HG03095 (cell line): ENCODE measurements around the gene DLGAP1.

Experiments
- ATAC-seq: cut with Tn5 transposase; IDR thresholded peaks from one replicate; pipeline ENCODE4 v1.9.1; 2021; ENCODE audit warnings: moderate library complexity; ENCODE audit not compliant: unreplicated experiment

The DLGAP1 gene

GRCh38 chr18:3832025-3832638, 623.0 kb downstream of the DLGAP1 start:
- ATAC-seq, result no peak

- no peak for ATAC-seq
Observed at GRCh38 chr18:3830604-3831003, 624.5 kb downstream of the DLGAP1 start.

- ATAC-seq, result no peak
Observed at GRCh38 chr18:3827236-3827845, 627.8 kb downstream of the DLGAP1 start.

GRCh38 chr18:3826021-3826420, 629.1 kb downstream of the DLGAP1 start:
- ATAC-seq, result no peak

DNA sequence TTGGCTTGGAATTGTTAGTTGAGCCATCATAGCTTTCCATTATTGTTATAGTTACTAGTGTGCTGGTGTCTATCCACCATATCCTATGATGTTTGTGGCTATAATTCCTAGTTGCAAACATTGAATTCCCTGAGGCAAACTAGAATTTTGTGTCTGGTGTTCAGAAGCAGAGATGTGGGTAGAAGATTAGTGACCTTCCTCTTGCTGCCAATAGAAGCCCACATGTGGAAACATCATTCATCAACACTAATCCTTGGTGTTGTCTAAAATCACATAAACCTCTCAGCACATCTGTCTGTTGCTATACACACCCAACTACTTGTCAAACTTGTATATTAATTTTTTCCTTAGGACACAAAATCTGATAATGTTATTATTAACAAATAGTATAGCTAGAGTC, 631.0 kb downstream of the DLGAP1 start:
- ATAC-seq, result no peak

DNA sequence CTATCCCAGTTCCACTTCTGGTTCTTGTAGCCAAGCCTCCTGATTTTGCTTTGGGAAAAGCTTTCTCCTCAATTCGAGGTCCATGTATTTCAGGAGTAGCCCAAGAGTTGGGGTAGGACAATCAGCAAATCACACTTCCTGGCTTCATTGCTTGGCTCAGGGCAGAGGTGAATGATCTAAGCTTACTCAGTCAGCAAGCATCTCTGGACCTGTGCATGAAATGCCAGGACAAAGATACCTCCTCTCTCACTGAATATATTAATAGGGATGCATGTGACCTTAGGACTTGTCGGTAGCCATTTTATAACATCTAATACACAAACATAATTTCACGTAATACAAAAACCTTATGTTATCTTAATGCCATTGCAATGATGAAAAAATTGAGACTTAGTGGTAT, 632.0 kb downstream of the DLGAP1 start:
- no peak for ATAC-seq

GRCh38 chr18:3821524-3821923, 633.6 kb downstream of the DLGAP1 start:
- ATAC-seq, result no peak

DNA sequence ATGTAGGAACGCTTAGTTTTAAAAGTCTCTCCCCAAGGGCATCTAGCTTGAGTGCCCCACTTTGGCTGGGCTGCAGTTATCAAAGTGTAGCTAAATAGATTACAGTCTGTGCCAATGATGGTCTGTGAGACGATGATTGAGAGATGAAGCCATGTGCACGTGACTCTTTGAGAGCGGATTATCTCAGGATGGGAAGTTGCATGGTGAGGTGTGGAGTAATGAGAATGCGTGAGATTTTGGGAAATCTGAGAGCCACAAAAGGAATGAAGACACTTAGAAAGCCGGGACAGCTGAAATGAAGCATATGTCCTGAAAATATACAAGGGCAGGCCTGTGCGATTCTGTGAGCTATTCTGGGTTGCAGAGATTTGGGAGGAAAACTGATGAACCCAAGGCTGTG, 635.1 kb downstream of the DLGAP1 start:
- ATAC-seq, result no peak

- ATAC-seq, result no peak
Observed at GRCh38 chr18:3816610-3817363, 638.3 kb downstream of the DLGAP1 start.

DNA sequence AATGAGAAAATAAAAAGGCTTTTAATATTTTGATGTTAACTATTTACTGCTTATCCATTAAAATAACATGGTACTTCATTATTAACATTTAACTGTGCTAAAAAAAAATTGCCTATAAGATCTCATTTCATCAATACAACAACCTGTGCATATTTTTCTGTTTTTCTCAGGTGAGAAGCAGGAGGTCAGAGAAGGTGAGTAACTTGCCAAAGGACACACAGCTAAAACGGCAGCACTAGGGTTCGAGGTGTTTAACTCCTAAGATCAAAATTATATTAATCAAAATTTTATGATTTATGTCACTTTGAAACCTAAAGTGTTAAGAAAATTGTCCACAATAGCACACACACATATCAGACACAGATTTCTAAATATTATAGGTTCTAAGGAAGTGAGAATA, 639.1 kb downstream of the DLGAP1 start:
- no peak for ATAC-seq

DNA sequence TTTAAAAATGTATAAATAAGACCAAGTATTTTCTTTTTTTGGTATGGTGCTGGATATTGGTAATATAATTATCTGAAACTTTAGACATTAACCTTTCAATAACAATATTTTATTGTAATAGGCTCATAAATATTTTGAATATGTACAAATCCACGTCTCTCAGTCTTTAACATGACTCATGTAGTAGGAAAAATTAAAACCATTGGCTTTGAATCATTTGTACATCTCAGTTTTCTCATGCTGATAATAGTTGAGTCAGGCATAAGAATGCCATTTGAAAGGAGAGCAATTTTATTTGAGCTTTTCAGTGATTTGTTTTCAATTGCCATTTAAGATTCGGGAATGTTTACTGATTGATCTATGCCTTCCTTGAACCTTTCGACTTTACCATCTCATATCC, 640.3 kb downstream of the DLGAP1 start:
- ATAC-seq, result no peak

GRCh38 chr18:3810296-3810695, 644.8 kb downstream of the DLGAP1 start:
- no peak for ATAC-seq

DNA sequence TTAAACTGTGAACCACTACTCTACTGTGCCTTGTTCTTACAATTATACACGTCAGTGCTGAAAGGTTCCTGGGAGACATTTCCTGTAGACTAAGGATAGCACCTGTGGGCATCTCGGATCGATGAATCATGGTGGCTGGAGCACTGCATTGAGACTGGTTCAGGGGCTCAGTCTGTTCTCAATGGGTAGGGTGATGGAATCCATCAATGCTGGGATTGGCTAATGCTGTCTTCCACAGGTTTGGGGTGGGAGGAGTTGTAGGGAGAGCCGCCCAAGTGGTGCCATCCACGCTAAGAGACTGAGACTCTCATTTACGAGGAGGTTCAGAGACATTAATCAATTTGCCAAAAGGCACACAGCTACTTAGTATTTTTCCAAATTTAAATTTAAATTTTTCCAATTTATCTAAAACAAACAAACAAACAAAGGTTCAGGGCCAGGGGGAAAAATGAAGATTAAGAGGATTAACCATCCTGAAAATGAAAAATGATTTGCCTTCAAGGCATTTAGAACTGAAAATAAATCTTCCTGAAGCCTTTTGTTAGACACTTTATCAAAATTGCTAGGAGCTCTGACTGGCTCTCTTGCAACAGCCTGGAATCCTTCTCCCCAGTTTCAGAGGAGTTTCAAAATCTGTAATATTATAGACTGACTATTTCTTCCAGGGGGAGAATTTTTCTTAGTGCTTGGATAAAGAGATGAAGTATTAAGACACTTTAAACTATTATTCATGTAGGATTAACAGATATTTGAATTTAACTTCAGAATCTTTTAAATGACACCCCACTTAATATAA, 645.9 kb downstream of the DLGAP1 start:
- no peak for ATAC-seq

- ATAC-seq, result no peak
Observed at GRCh38 chr18:3806656-3807055, 648.5 kb downstream of the DLGAP1 start.

GRCh38 chr18:3804336-3804735, 650.8 kb downstream of the DLGAP1 start:
- no peak for ATAC-seq

GRCh38 chr18:3803350-3803749, 651.8 kb downstream of the DLGAP1 start:
- ATAC-seq, result no peak

DNA sequence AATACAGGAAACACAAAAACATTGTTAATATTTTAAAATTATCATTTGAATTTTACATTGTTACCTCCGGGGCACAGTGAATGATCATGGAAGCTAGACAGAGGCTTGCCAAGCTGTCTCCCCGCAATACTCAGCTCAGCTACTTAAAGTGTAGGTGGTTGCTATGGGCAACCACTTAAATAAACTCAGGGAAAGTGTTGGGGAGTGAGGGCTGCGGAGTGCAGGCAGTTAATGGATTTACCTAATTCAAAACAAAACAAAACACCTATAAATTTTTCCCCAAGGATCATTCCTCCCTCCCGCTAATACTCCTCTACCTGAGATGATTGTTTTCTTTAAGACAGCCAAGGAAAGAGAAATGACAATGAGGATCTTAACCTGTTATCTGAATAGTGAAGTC, 655.6 kb downstream of the DLGAP1 start:
- ATAC-seq, result no peak

DNA sequence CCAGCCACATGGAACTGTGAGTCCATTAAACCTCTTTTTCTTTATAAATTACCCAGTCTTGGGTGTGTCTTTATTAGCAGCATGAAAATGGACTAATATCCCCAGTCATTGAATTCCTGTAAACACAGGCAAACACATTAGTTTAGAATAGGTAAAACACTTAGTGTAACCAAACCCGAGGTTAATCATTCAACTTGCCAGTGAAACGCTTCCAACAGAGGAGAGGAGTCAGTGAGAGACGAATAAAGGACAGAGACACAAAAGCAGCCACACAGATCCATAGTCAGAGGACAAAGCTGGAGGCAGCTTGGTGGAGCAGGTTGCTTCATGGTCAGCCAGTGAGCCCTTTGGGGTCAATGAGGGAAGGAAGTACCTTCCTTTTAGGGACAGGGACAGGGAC, 657.1 kb downstream of the DLGAP1 start:
- no peak for ATAC-seq

- ATAC-seq, result no peak
Observed at GRCh38 chr18:3796434-3796833, 658.7 kb downstream of the DLGAP1 start.

GRCh38 chr18:3794537-3795348, 660.4 kb downstream of the DLGAP1 start:
- no peak for ATAC-seq

DNA sequence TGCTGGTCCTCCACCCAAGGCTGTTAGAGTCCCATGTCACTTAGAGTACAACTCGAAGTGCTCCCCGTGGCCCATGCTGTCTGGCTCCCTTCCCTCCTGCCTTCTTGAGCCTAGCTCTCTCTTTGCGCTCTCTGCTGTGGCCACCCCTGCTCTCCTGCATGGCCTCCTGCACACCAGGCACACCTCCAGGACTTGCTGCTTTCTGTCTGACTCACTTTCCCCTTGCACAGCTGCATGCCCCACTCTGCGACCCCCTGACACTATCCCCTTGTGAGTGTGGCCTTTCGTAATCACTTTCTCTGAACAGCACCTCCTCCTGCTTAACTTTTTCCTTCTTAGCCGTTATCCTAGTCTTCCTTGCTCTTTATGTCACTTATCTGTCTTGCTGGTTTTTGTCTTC, 661.6 kb downstream of the DLGAP1 start:
- no peak for ATAC-seq
